ENCODE results near the gene PLLP.

DNA sequence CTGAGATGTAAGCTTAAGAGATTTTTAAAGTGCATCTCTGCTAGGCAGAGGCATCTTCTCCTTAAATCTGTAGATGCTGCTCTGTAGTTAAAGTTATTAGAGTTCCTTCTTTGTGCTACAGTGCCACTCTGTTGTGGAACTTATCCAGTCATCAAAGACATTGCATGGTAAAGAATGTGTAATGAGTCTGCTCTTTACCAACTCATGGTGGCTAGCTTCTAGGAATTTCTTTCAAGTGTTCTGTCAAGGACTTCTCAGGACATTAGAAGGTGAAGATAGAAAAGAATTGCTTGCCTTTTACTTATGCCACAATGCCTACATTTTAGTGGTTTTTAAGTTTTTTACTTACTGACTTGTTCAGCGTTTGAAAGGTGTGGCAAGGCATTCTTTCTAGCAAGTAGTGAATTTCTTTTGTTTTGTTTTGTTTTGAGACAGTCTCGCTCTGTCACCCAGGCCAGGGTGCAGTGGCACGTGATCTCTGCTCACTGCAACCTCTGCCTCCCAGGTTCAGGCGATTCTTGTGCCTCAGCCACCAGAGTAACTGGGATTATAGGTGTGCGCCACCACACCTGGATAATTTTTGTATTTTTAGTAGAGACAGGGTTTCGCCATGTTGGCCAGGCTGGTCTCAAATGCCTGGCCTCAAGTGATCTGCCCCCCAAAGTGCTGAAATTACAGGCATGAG lies 59.7 kb downstream of the PLLP start:
- no peak for TF ChIP-seq POLR2A (IDR thresholded peaks at IDR 0.05)
- TF ChIP-seq, protein P1, sequence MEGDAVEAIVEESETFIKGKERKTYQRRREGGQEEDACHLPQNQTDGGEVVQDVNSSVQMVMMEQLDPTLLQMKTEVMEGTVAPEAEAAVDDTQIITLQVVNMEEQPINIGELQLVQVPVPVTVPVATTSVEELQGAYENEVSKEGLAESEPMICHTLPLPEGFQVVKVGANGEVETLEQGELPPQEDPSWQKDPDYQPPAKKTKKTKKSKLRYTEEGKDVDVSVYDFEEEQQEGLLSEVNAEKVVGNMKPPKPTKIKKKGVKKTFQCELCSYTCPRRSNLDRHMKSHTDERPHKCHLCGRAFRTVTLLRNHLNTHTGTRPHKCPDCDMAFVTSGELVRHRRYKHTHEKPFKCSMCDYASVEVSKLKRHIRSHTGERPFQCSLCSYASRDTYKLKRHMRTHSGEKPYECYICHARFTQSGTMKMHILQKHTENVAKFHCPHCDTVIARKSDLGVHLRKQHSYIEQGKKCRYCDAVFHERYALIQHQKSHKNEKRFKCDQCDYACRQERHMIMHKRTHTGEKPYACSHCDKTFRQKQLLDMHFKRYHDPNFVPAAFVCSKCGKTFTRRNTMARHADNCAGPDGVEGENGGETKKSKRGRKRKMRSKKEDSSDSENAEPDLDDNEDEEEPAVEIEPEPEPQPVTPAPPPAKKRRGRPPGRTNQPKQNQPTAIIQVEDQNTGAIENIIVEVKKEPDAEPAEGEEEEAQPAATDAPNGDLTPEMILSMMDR (IDR thresholded peaks at IDR 0.05) = no peak

Data from lower leg skin (tissue), 3 donors.